ENCODE results near the gene BCLAF1.
A peak's percentile ranks its signal among the peaks of the same experiment; 100 is the strongest.
"Not testable (repeated sequence)": the region's sequence is repeated elsewhere in the genome, so short reads cannot be mapped to it uniquely, and the experiment has no call there.

BCLAF1 gene

DNA sequence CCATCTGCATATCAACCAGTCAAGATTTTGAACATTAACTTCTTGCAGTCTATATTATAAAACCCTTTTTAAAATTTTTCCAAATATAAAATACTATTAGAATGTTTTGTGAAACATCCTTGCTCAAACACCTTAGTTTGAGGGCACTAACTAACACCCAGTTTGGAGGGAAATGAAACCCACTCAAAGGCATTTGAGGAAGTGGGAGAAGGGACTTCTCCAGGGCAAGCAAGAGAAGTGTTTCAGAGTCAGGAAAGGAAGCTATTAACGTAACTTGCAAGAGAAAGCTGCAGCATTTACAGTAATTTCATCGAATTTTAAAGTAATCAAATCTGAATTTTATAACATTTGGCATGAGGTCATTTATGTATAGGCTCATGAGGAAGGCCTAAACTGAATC lies 60.8 kb downstream of the BCLAF1 start:
- Histone ChIP-seq H3K4me1 (ENCODE audit: control insufficient read depth, insufficient read depth, low read length) (no peaks in the 10 kb centered on the region), H3K4me3 (ENCODE audit: low read length) (no peak overlapping the region), H3K27ac (ENCODE audit: low read depth, low read length) (no peak overlapping the region), H3K9ac (ENCODE audit: low read length) (no peak overlapping the region), H3K36me3 (ENCODE audit: control insufficient read depth, insufficient read depth, low read length) (no peaks in the 10 kb centered on the region), H3K27me3 (ENCODE audit: control insufficient read depth, insufficient read depth, low read length) (no peaks in the 10 kb centered on the region)

- H3K4me3 ChIP-seq (ENCODE audit: low read length): no peak overlapping the region
- H3K27me3 ChIP-seq (ENCODE audit: control insufficient read depth, insufficient read depth, low read length): no peaks in the 10 kb centered on the region
- H3K36me3 ChIP-seq (ENCODE audit: control insufficient read depth, insufficient read depth, low read length): no peaks in the 10 kb centered on the region
- peak overlapping the region; percentile 4 for H3K9ac ChIP-seq (ENCODE audit: low read length)
- H3K27ac ChIP-seq (ENCODE audit: low read depth, low read length): no peak overlapping the region
- no peaks in the 10 kb centered on the region for H3K4me1 ChIP-seq (ENCODE audit: control insufficient read depth, insufficient read depth, low read length)
Observed at GRCh38 chr6:136226674-136227377, 62.8 kb downstream of the BCLAF1 start.

- no peak overlapping the region for H3K9ac ChIP-seq (ENCODE audit: low read length)
Observed at GRCh38 chr6:136226027-136226673, 63.5 kb downstream of the BCLAF1 start.

GRCh38 chr6:136225496-136225895 lies 64.2 kb downstream of the BCLAF1 start:
- Histone ChIP-seq H3K4me3 (ENCODE audit: low read length) (no peak overlapping the region), H3K27ac (ENCODE audit: low read depth, low read length) (no peak overlapping the region), H3K9ac (ENCODE audit: low read length) (no peak overlapping the region), H3K4me1 (ENCODE audit: control insufficient read depth, insufficient read depth, low read length) (no peaks in the 10 kb centered on the region), H3K27me3 (ENCODE audit: control insufficient read depth, insufficient read depth, low read length) (no peaks in the 10 kb centered on the region), H3K36me3 (ENCODE audit: control insufficient read depth, insufficient read depth, low read length) (no peaks in the 10 kb centered on the region)

More at GRCh38 chr6:136226027-136226673, 63.5 kb downstream of the BCLAF1 start:
- no peaks in the 10 kb centered on the region for H3K36me3 ChIP-seq (ENCODE audit: control insufficient read depth, insufficient read depth, low read length)
- no peak overlapping the region for H3K4me3 ChIP-seq (ENCODE audit: low read length)
- H3K27me3 ChIP-seq (ENCODE audit: control insufficient read depth, insufficient read depth, low read length): no peaks in the 10 kb centered on the region
- no peak overlapping the region for H3K27ac ChIP-seq (ENCODE audit: low read depth, low read length)
- H3K4me1 ChIP-seq (ENCODE audit: control insufficient read depth, insufficient read depth, low read length): no peaks in the 10 kb centered on the region

- H3K27ac ChIP-seq (ENCODE audit: low read depth, low read length); H3K27me3 ChIP-seq (ENCODE audit: control insufficient read depth, insufficient read depth, low read length); H3K36me3 ChIP-seq (ENCODE audit: control insufficient read depth, insufficient read depth, low read length); H3K4me1 ChIP-seq (ENCODE audit: control insufficient read depth, insufficient read depth, low read length); H3K9ac ChIP-seq (ENCODE audit: low read length); H3K4me3 ChIP-seq (ENCODE audit: low read length): not testable (repeated sequence)
Observed at GRCh38 chr6:136224974-136225373, 64.7 kb downstream of the BCLAF1 start.

GRCh38 chr6:136216503-136217401 lies 72.9 kb downstream of the BCLAF1 start:
- Histone ChIP-seq H3K27me3 (ENCODE audit: control insufficient read depth, insufficient read depth, low read length) (no peaks in the 10 kb centered on the region), H3K4me3 (ENCODE audit: low read length) (no peak overlapping the region), H3K36me3 (ENCODE audit: control insufficient read depth, insufficient read depth, low read length) (no peaks in the 10 kb centered on the region), H3K4me1 (ENCODE audit: control insufficient read depth, insufficient read depth, low read length) (no peaks in the 10 kb centered on the region), H3K9ac (ENCODE audit: low read length) (no peak overlapping the region), H3K27ac (ENCODE audit: low read depth, low read length) (no peak overlapping the region)

GRCh38 chr6:136213853-136214252 lies 75.8 kb downstream of the BCLAF1 start:
- Histone ChIP-seq H3K4me1 (ENCODE audit: control insufficient read depth, insufficient read depth, low read length) (no peaks in the 10 kb centered on the region), H3K27me3 (ENCODE audit: control insufficient read depth, insufficient read depth, low read length) (no peaks in the 10 kb centered on the region), H3K9ac (ENCODE audit: low read length) (no peak overlapping the region), H3K4me3 (ENCODE audit: low read length) (no peak overlapping the region), H3K27ac (ENCODE audit: low read depth, low read length) (no peak overlapping the region), H3K36me3 (ENCODE audit: control insufficient read depth, insufficient read depth, low read length) (no peaks in the 10 kb centered on the region)

DNA sequence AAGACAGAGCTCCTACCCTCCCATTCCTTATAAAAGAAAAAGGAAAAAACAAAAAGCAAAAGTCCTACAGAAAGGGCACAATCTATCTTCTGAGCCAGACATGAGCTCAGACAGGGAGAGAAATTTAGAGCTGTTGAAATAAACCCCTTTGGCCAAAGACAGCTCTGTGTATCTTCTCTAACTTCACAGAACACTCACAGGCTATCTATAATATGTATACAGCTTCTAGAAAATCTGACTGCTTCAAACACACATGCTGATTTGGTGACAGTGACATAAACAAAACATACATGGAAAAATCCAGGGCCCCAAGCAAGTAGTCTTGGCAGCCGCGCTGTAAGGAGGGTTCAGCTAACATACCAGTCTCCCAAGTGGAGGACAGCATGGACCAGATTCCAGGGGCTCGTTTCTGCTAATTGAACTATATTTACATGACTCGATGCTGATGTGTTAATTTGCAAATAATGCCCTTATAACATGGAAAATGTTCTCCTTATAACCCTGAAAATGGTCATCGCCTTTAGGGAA lies 76.6 kb downstream of the BCLAF1 start:
- no peaks in the 10 kb centered on the region for H3K36me3 ChIP-seq (ENCODE audit: control insufficient read depth, insufficient read depth, low read length)
- no peaks in the 10 kb centered on the region for H3K27me3 ChIP-seq (ENCODE audit: control insufficient read depth, insufficient read depth, low read length)
- H3K4me3 ChIP-seq (ENCODE audit: low read length): no peak overlapping the region
- H3K4me1 ChIP-seq (ENCODE audit: control insufficient read depth, insufficient read depth, low read length): no peaks in the 10 kb centered on the region
- H3K9ac ChIP-seq (ENCODE audit: low read length): no peak overlapping the region
- no peak overlapping the region for H3K27ac ChIP-seq (ENCODE audit: low read depth, low read length)

DNA sequence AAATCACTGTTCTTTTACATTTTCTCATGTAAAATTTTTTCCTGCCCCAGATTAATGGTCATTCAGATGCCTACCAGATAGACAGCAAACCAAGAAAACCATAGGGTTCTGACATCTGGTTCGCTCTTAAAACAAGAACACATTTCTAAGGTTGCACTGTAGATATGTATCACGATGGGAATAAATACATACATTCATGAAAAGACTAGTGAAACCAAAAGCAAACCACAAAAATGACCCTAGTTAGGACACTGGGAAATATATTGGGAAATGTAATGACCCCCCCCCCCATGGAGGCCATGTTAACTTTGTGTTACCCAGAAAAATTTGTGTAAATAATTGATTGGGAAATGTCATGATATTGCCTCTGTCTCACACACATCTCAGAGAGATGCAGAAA lies 77.0 kb downstream of the BCLAF1 start:
- H3K9ac ChIP-seq (ENCODE audit: low read length): no peak overlapping the region
- H3K27ac ChIP-seq (ENCODE audit: low read depth, low read length): no peak overlapping the region
- H3K36me3 ChIP-seq (ENCODE audit: control insufficient read depth, insufficient read depth, low read length): no peaks in the 10 kb centered on the region
- H3K4me1 ChIP-seq (ENCODE audit: control insufficient read depth, insufficient read depth, low read length): no peaks in the 10 kb centered on the region
- no peaks in the 10 kb centered on the region for H3K27me3 ChIP-seq (ENCODE audit: control insufficient read depth, insufficient read depth, low read length)
- H3K4me3 ChIP-seq (ENCODE audit: low read length): no peak overlapping the region

DNA sequence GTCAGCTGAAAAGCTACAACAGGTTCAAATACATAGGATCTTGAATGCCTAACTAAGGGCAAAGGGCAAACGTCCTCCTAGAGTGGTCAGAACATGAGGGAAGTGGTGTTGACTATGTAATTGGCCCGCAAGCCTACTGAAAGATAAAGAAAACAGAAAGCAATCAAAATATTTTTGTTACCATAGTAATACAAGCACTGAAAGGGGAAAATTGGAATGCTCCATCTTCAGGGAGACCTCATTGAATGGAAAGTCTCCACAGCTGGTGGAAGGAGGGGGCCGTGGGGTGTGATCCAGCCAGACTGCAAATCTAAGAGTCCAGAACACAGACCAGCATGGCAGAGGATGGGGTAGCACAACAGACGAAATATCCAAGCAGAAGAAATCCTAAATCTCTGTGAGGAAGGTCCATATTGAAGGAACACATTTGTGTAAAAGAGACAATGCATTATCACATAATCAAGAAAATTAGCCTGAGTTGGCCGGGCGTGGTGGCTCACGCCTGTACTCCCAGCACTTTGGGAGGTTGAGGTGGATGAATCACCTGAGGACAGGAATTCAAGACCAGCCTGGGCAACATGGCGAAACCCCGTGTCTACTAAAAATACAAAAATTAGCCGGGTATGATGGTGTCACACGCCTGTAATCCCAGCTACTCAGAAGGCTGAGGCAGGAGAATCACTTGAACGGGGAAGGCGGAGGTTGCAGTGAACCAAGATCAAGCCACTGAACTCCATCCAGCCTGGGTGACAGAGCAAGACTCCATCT lies 79.1 kb downstream of the BCLAF1 start:
- H3K27me3 ChIP-seq (ENCODE audit: control insufficient read depth, insufficient read depth, low read length): no peaks in the 10 kb centered on the region
- H3K4me3 ChIP-seq (ENCODE audit: low read length): no peak overlapping the region
- H3K4me1 ChIP-seq (ENCODE audit: control insufficient read depth, insufficient read depth, low read length): no peaks in the 10 kb centered on the region
- H3K27ac ChIP-seq (ENCODE audit: low read depth, low read length): no peak overlapping the region
- H3K9ac ChIP-seq (ENCODE audit: low read length): no peak overlapping the region
- H3K36me3 ChIP-seq (ENCODE audit: control insufficient read depth, insufficient read depth, low read length): no peaks in the 10 kb centered on the region

DNA sequence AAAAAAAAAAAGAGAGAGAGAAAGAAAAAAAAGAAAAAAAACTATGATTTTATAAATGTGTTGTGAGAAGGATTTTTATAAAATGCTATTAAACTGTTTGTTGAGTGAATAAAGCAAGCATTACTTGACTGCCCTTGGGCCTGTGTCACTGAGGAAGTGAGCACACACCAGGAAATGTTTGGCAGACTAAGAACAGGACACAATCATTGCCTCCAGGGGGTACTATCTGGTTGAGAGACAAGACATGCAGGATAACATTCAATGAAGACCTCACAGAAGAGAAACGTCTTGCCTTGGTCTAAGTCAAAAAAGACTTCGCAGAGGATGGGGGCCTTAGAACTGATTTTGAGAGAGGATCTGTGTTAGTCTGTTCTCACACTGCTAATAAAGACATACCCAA lies 80.2 kb downstream of the BCLAF1 start:
- H3K27me3 ChIP-seq (ENCODE audit: control insufficient read depth, insufficient read depth, low read length): no peaks in the 10 kb centered on the region

DNA sequence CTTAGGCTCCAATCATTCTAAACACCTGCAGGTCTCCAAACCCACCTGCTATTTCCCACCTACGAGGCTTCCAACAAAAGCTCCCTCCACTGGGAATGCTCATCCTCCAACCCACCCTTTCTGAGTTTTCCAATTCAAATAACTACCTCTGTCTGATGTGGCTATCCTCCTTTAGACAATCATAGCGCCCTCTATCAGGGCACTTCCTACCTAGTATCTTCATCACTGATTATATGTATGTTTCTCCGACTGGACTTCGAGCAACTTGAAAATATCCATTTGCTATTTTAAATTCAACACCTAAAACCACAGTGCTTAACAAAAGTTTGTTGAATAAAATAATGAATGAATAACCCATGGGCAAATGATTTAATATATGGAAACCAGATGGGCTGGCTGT lies 80.9 kb downstream of the BCLAF1 start:
- no peaks in the 10 kb centered on the region for H3K36me3 ChIP-seq (ENCODE audit: control insufficient read depth, insufficient read depth, low read length)
- H3K27ac ChIP-seq (ENCODE audit: low read depth, low read length): no peak overlapping the region
- no peaks in the 10 kb centered on the region for H3K4me1 ChIP-seq (ENCODE audit: control insufficient read depth, insufficient read depth, low read length)
- no peak overlapping the region for H3K9ac ChIP-seq (ENCODE audit: low read length)
- H3K27me3 ChIP-seq (ENCODE audit: control insufficient read depth, insufficient read depth, low read length): no peaks in the 10 kb centered on the region
- no peak overlapping the region for H3K4me3 ChIP-seq (ENCODE audit: low read length)

More for the DNA sequence above, 80.2 kb downstream of the BCLAF1 start:
- no peaks in the 10 kb centered on the region for H3K36me3 ChIP-seq (ENCODE audit: control insufficient read depth, insufficient read depth, low read length)
- no peak overlapping the region for H3K9ac ChIP-seq (ENCODE audit: low read length)
- no peaks in the 10 kb centered on the region for H3K4me1 ChIP-seq (ENCODE audit: control insufficient read depth, insufficient read depth, low read length)
- H3K4me3 ChIP-seq (ENCODE audit: low read length): no peak overlapping the region
- H3K27ac ChIP-seq (ENCODE audit: low read depth, low read length): no peak overlapping the region

Measured in rectal smooth muscle tissue (tissue), 1 donor.